T-helper 17 cell (primary cell): ENCODE measurements around the gene BRI3. TPM values are rescaled to one million over a fixed set of nuclear protein-coding genes. Genes with fewer than 3 reads are reported as not detected.
A peak's percentile ranks its signal among the peaks of the same experiment; 100 is the strongest.

ENCODE experiments used
- ATAC-seq: fragments of 150-1000 bp; cut with Tn5 transposase; 2 replicates; pipeline ENCODE4 v1.10.0; 2021; ENCODE audit warnings: mild to moderate bottlenecking, moderate library complexity
- DNase-seq, 3 donors: peaks; one replicate each; pipeline versions ENCODE4 v3.0.0 to v3.0.0-alpha.2; 2020 to 2021
- H3K9me3 ChIP-seq: one replicate; pipeline ENCODE4 v1.7.0; 2013; ENCODE audit warnings: low read length, mild to moderate bottlenecking; ENCODE audit not compliant: control insufficient read depth, poor library complexity, severe bottlenecking
- H3K27ac Mint-ChIP-seq: one replicate; pipeline ENCODE4 v1.8.0; 2022; ENCODE audit warnings: mild to moderate bottlenecking, moderate library complexity, mixed read lengths
- H3K27me3 Mint-ChIP-seq: one replicate; pipeline ENCODE4 v1.8.0; 2022; ENCODE audit warnings: mixed read lengths
- H3K36me3 Mint-ChIP-seq: one replicate; pipeline ENCODE4 v1.8.0; 2022; ENCODE audit warnings: low read depth, mixed read lengths
- H3K4me1 Mint-ChIP-seq: one replicate; pipeline ENCODE4 v1.8.0; 2022; ENCODE audit warnings: mild to moderate bottlenecking, mixed read lengths
- H3K4me3 Mint-ChIP-seq: one replicate; pipeline ENCODE4 v1.8.0; 2022; ENCODE audit warnings: mild to moderate bottlenecking, moderate library complexity, mixed read lengths
- total RNA-seq, 4 donors: library from RNA in 2 of 4; stranded (reverse) in 2 of 4; gene quantifications; one replicate each; pipeline ENCODE4 v1.2.3 and lab custom pipeline; 2022 to 2026

BRI3 gene
- total RNA-seq, 2 donors from 2014 or later: 67.1 to 77.1 TPM

GRCh38 chr7:98286093-98286539 lies 4.6 kb downstream of the BRI3 start:
- no peak for ATAC-seq
- DNase-seq: no peak
- no peaks in the 10 kb centered on the region for H3K27me3 Mint-ChIP-seq
- H3K4me3 Mint-ChIP-seq: no peak overlapping the region
- peaks cover 2% of the 10 kb centered on the region for H3K36me3 Mint-ChIP-seq
- peak overlapping the region; percentile 79 for H3K27ac Mint-ChIP-seq
- peaks cover 24% of the 10 kb centered on the region for H3K4me1 Mint-ChIP-seq
- no peaks in the 10 kb centered on the region for H3K9me3 ChIP-seq

- peak overlapping the region; percentile 79 for H3K27ac Mint-ChIP-seq
- no peaks in the 10 kb centered on the region for H3K9me3 ChIP-seq
- ATAC-seq (no peak), DNase-seq (no peak)
- H3K4me1 Mint-ChIP-seq: peaks cover 24% of the 10 kb centered on the region
- H3K27me3 Mint-ChIP-seq: no peaks in the 10 kb centered on the region
- peaks cover 2% of the 10 kb centered on the region for H3K36me3 Mint-ChIP-seq
- no peak overlapping the region for H3K4me3 Mint-ChIP-seq
Observed at GRCh38 chr7:98286701-98287485, 5.4 kb downstream of the BRI3 start.

GRCh38 chr7:98287486-98287959 lies 6.0 kb downstream of the BRI3 start:
- peaks cover 22% of the 10 kb centered on the region for H3K4me1 Mint-ChIP-seq
- H3K4me3 Mint-ChIP-seq: no peak overlapping the region
- H3K9me3 ChIP-seq: no peaks in the 10 kb centered on the region
- DNase-seq (no peak), ATAC-seq (no peak)
- H3K27me3 Mint-ChIP-seq: no peaks in the 10 kb centered on the region
- H3K27ac Mint-ChIP-seq: no peak overlapping the region
- peaks cover 2% of the 10 kb centered on the region for H3K36me3 Mint-ChIP-seq

GRCh38 chr7:98288064-98288823 lies 6.8 kb downstream of the BRI3 start:
- Mint-ChIP-seq H3K4me3 (no peak overlapping the region), H3K4me1 (peaks cover 16% of the 10 kb centered on the region), H3K27me3 (no peaks in the 10 kb centered on the region), H3K27ac (no peak overlapping the region), H3K36me3 (peaks cover 2% of the 10 kb centered on the region)
- no peaks in the 10 kb centered on the region for H3K9me3 ChIP-seq
- DNase-seq (no peak), ATAC-seq (no peak)

GRCh38 chr7:98289333-98289875 lies 7.9 kb downstream of the BRI3 start:
- H3K4me3 Mint-ChIP-seq: no peak overlapping the region
- H3K36me3 Mint-ChIP-seq: peaks cover 2% of the 10 kb centered on the region
- no peaks in the 10 kb centered on the region for H3K9me3 ChIP-seq
- peaks cover 12% of the 10 kb centered on the region for H3K4me1 Mint-ChIP-seq
- DNase-seq (no peak), ATAC-seq (no peak)
- no peak overlapping the region for H3K27ac Mint-ChIP-seq
- H3K27me3 Mint-ChIP-seq: no peaks in the 10 kb centered on the region

- Mint-ChIP-seq H3K27ac (no peak overlapping the region), H3K36me3 (peaks cover 2% of the 10 kb centered on the region), H3K27me3 (no peaks in the 10 kb centered on the region), H3K4me1 (peaks cover under 1% of the 10 kb centered on the region), H3K4me3 (no peak overlapping the region)
- DNase-seq: no peak
- no peaks in the 10 kb centered on the region for H3K9me3 ChIP-seq
- ATAC-seq: no peak
Observed at GRCh38 chr7:98291717-98292116, 10.2 kb downstream of the BRI3 start.

GRCh38 chr7:98293265-98293664 lies 11.8 kb downstream of the BRI3 start:
- ATAC-seq (no peak), DNase-seq (no peak)
- no peaks in the 10 kb centered on the region for H3K9me3 ChIP-seq
- Mint-ChIP-seq H3K27ac (no peak overlapping the region), H3K4me3 (no peak overlapping the region), H3K27me3 (no peaks in the 10 kb centered on the region), H3K36me3 (peaks cover 2% of the 10 kb centered on the region), H3K4me1 (peaks cover 2% of the 10 kb centered on the region)

GRCh38 chr7:98293746-98294145 lies 12.3 kb downstream of the BRI3 start:
- ATAC-seq (no peak), DNase-seq (no peak)

GRCh38 chr7:98294326-98294725 lies 12.8 kb downstream of the BRI3 start:
- Mint-ChIP-seq H3K4me3 (no peak overlapping the region), H3K4me1 (peaks cover 2% of the 10 kb centered on the region), H3K27me3 (no peaks in the 10 kb centered on the region), H3K27ac (no peak overlapping the region), H3K36me3 (no peaks in the 10 kb centered on the region)
- ATAC-seq (no peak), DNase-seq (no peak)
- H3K9me3 ChIP-seq: no peaks in the 10 kb centered on the region

More at GRCh38 chr7:98293746-98294145, 12.3 kb downstream of the BRI3 start:
- no peaks in the 10 kb centered on the region for H3K27me3 Mint-ChIP-seq
- no peaks in the 10 kb centered on the region for H3K9me3 ChIP-seq
- H3K36me3 Mint-ChIP-seq: no peaks in the 10 kb centered on the region
- no peak overlapping the region for H3K27ac Mint-ChIP-seq
- no peak overlapping the region for H3K4me3 Mint-ChIP-seq
- H3K4me1 Mint-ChIP-seq: peaks cover 2% of the 10 kb centered on the region

- no peaks in the 10 kb centered on the region for H3K36me3 Mint-ChIP-seq
- no peak overlapping the region for H3K4me3 Mint-ChIP-seq
- no peaks in the 10 kb centered on the region for H3K27me3 Mint-ChIP-seq
- DNase-seq (no peak), ATAC-seq (peak; percentile 62)
- no peak overlapping the region for H3K27ac Mint-ChIP-seq
- peaks cover 2% of the 10 kb centered on the region for H3K4me1 Mint-ChIP-seq
- H3K9me3 ChIP-seq: no peaks in the 10 kb centered on the region
Observed at GRCh38 chr7:98294798-98295382, 13.4 kb downstream of the BRI3 start.

- H3K27ac Mint-ChIP-seq: no peak overlapping the region
- no peak overlapping the region for H3K4me3 Mint-ChIP-seq
- DNase-seq: no peak
- no peaks in the 10 kb centered on the region for H3K36me3 Mint-ChIP-seq
- peaks cover 2% of the 10 kb centered on the region for H3K4me1 Mint-ChIP-seq
- H3K9me3 ChIP-seq: no peaks in the 10 kb centered on the region
- no peaks in the 10 kb centered on the region for H3K27me3 Mint-ChIP-seq
- ATAC-seq: no peak
Observed at GRCh38 chr7:98295467-98296192, 14.1 kb downstream of the BRI3 start.

GRCh38 chr7:98296833-98297232 lies 15.3 kb downstream of the BRI3 start:
- peak overlapping the region; percentile 19 for H3K27ac Mint-ChIP-seq
- no peaks in the 10 kb centered on the region for H3K27me3 Mint-ChIP-seq
- ATAC-seq (no peak), DNase-seq (no peak)
- no peaks in the 10 kb centered on the region for H3K9me3 ChIP-seq
- H3K4me3 Mint-ChIP-seq: no peak overlapping the region
- no peaks in the 10 kb centered on the region for H3K36me3 Mint-ChIP-seq
- peaks cover 2% of the 10 kb centered on the region for H3K4me1 Mint-ChIP-seq
